WTC11 (cell line): Measurements from ENCODE around the gene ANAPC1.
"Not testable (repeated sequence)": the region's sequence is repeated elsewhere in the genome, so short reads cannot be mapped to it uniquely, and the experiment has no call there.

ENCODE experiments used
- ATF6 ChIP-seq: sonication (generic); formaldehyde crosslinking; IDR thresholded peaks from 2 replicates; pipeline ENCODE4 v1.8.1; 2023; ENCODE audit warnings: mild to moderate bottlenecking, missing genetic modification reagents
- CREB1 ChIP-seq: sonication (generic); formaldehyde crosslinking; IDR thresholded peaks from 2 replicates; pipeline ENCODE4 v1.8.0; 2023; ENCODE audit warnings: mild to moderate bottlenecking, missing genetic modification reagents
- CTCF ChIP-seq: fragments of 200-600 bp; IDR thresholded peaks from 2 replicates; pipeline ENCODE4 v1.8.0; 2022; ENCODE audit warnings: antibody characterized with exemption
- FOXJ3 ChIP-seq: sonication (generic); formaldehyde crosslinking; IDR thresholded peaks from 2 replicates; pipeline ENCODE4 v1.9.0; 2021; ENCODE audit warnings: missing genetic modification reagents, mild to moderate bottlenecking, borderline replicate concordance
- SMAD3 ChIP-seq: sonication (generic); formaldehyde crosslinking; IDR thresholded peaks from 2 replicates; pipeline ENCODE4 v1.8.0; 2022; ENCODE audit warnings: missing genetic modification reagents, mild to moderate bottlenecking, borderline replicate concordance
- TEAD4 ChIP-seq: sonication (generic); formaldehyde crosslinking; IDR thresholded peaks from 2 replicates; pipeline ENCODE4 v1.8.0; 2022; ENCODE audit warnings: mild to moderate bottlenecking, missing genetic modification reagents
- TP53 ChIP-seq: sonication (generic); formaldehyde crosslinking; IDR thresholded peaks from 2 replicates; pipeline ENCODE4 v1.8.1; 2023; ENCODE audit warnings: mild to moderate bottlenecking, missing genetic modification reagents
- USF2 ChIP-seq: sonication (generic); formaldehyde crosslinking; IDR thresholded peaks from 2 replicates; pipeline ENCODE4 v1.8.1; 2023; ENCODE audit warnings: mild to moderate bottlenecking, missing genetic modification reagents, moderate library complexity

- TF ChIP-seq CREB1 (CRISPR knock-in tag); CTCF; TEAD4 (CRISPR knock-in tag); SMAD3 (CRISPR knock-in tag); USF2 (CRISPR knock-in tag); TP53; ATF6; FOXJ3 (CRISPR knock-in tag): not testable (repeated sequence)
These were observed 117.7 kb downstream of the ANAPC1 start for GRCh38 chr2:111766295-111766694.
